Loucy (cell line): ENCODE data around the gene TNFRSF8.

Experiments used
- H2AFZ ChIP-seq: fragments of 200-600 bp; sonication (generic); 2 replicates; pipeline ENCODE4 v1.6.0; 2016; ENCODE audit warnings: antibody characterized with exemption, mild to moderate bottlenecking, low read length, moderate library complexity
- H3F3A ChIP-seq: fragments of 200-600 bp; 2 replicates; pipeline ENCODE4 v1.6.0; 2016; ENCODE audit warnings: antibody characterized with exemption, low read depth, mild to moderate bottlenecking
- H3K27me3 ChIP-seq: fragments of 200-600 bp; sonication (generic); 2 replicates; pipeline ENCODE4 v1.6.1; 2014; ENCODE audit warnings: low read length, mild to moderate bottlenecking; ENCODE audit not compliant: insufficient read depth, poor library complexity, severe bottlenecking
- H3K36me3 ChIP-seq: fragments of 200-600 bp; sonication (generic); 2 replicates; pipeline ENCODE4 v1.6.1; 2016; ENCODE audit warnings: low read length; ENCODE audit not compliant: insufficient read depth
- H3K4me1 ChIP-seq: fragments of 200-600 bp; sonication (generic); 2 replicates; pipeline ENCODE4 v1.5.1; 2014; ENCODE audit warnings: low read length, mild to moderate bottlenecking; ENCODE audit not compliant: insufficient read depth, poor library complexity, severe bottlenecking
- H3K4me2 ChIP-seq: fragments of 200-600 bp; sonication (generic); 2 replicates; pipeline ENCODE4 v1.6.0; 2014; ENCODE audit warnings: antibody characterized with exemption, low read length, low read depth, mild to moderate bottlenecking; ENCODE audit not compliant: poor library complexity, severe bottlenecking
- H3K4me3 ChIP-seq: fragments of 200-600 bp; sonication (generic); 2 replicates; pipeline ENCODE4 v1.5.1; 2014; ENCODE audit warnings: low read length, mild to moderate bottlenecking, mixed read lengths; ENCODE audit not compliant: poor library complexity, severe bottlenecking
- H3K79me2 ChIP-seq: fragments of 200-600 bp; sonication (generic); 2 replicates; pipeline ENCODE4 v1.6.1; 2014; ENCODE audit warnings: low read length; ENCODE audit not compliant: insufficient read depth
- H3K9ac ChIP-seq: fragments of 200-600 bp; sonication (generic); 2 replicates; pipeline ENCODE4 v1.6.0; 2014; ENCODE audit warnings: mild to moderate bottlenecking, low read depth, low read length, moderate library complexity; ENCODE audit not compliant: poor library complexity, severe bottlenecking
- H3K9me2 ChIP-seq: fragments of 200-600 bp; sonication (generic); replicated peaks from 2 replicates; pipeline ENCODE4 v1.6.1; 2016; ENCODE audit warnings: low read depth, low read length, mixed read lengths
- H3K9me3 ChIP-seq: fragments of 200-600 bp; sonication (generic); 2 replicates; pipeline ENCODE4 v1.6.1; 2014; ENCODE audit warnings: mild to moderate bottlenecking, antibody characterized with exemption, low read length, low read depth; ENCODE audit not compliant: insufficient read depth
- H4K20me1 ChIP-seq: fragments of 200-600 bp; sonication (generic); 2 replicates; pipeline ENCODE4 v1.6.0; 2014; ENCODE audit warnings: antibody characterized with exemption, low read length, mild to moderate bottlenecking; ENCODE audit not compliant: insufficient read depth, poor library complexity, severe bottlenecking
- CTCF ChIP-seq: fragments of 200-600 bp; sonication (generic); conservative IDR thresholded peaks from 2 replicates; pipeline ENCODE4 v1.5.1; 2014; ENCODE audit warnings: mild to moderate bottlenecking, antibody characterized with exemption, low read length
- EZH2phosphoT487 ChIP-seq: fragments of 200-600 bp; IDR thresholded peaks from 2 replicates; pipeline ENCODE4 v1.6.1; 2018; ENCODE audit warnings: antibody characterized with exemption, mild to moderate bottlenecking, moderate library complexity, borderline replicate concordance

TNFRSF8 gene

GRCh38 chr1:12153181-12153785, 90.2 kb downstream of the TNFRSF8 start:
- Histone ChIP-seq H3F3A (peaks cover 6% of the 10 kb centered on the region; the same call in 1 of the 2 replicates), H3K4me1 (peaks cover 72% of the 10 kb centered on the region), H2AFZ (peak overlapping the region; percentile 49), H3K27me3 (no peaks in the 10 kb centered on the region), H3K9ac (peak overlapping the region; percentile 37), H3K36me3 (no peaks in the 10 kb centered on the region), H3K79me2 (no peaks in the 10 kb centered on the region), H3K4me2 (peak overlapping the region; percentile 61), H3K9me3 (no peaks in the 10 kb centered on the region), H3K9me2 (no peaks in the 10 kb centered on the region), H4K20me1 (no peaks in the 10 kb centered on the region), H3K4me3 (peak overlapping the region; percentile 16)
- no peak for TF ChIP-seq CTCF
- TF ChIP-seq EZH2phosphoT487 = no peak

- no peaks in the 10 kb centered on the region for H3K36me3 ChIP-seq
- H3K9ac ChIP-seq = no peak overlapping the region
- H2AFZ ChIP-seq = 0 out of 2 replicates have a peak overlapping the region, but pooled peaks have one; percentile 4
- H3K79me2 ChIP-seq = no peaks in the 10 kb centered on the region
- H3K4me2 ChIP-seq = no peak overlapping the region
- H3K9me3 ChIP-seq = no peaks in the 10 kb centered on the region
- TF ChIP-seq CTCF (no peak), EZH2phosphoT487 (no peak)
- H3K4me1 ChIP-seq = peaks cover 61% of the 10 kb centered on the region
- peaks cover 6% of the 10 kb centered on the region; the same call in 1 of the 2 replicates for H3F3A ChIP-seq
- H4K20me1 ChIP-seq = no peaks in the 10 kb centered on the region
- H3K9me2 ChIP-seq = no peaks in the 10 kb centered on the region
- no peaks in the 10 kb centered on the region for H3K27me3 ChIP-seq
- no peak overlapping the region for H3K4me3 ChIP-seq
Measured at GRCh38 chr1:12155328-12155727, 92.2 kb downstream of the TNFRSF8 start.

GRCh38 chr1:12157366-12158231, 94.5 kb downstream of the TNFRSF8 start:
- Histone ChIP-seq H3K4me1 (peaks cover 60% of the 10 kb centered on the region), H3K79me2 (no peaks in the 10 kb centered on the region), H3K4me2 (peak overlapping the region; percentile 36), H3K9me2 (no peaks in the 10 kb centered on the region), H2AFZ (no peak overlapping the region), H3K4me3 (no peak overlapping the region), H3F3A (no peaks in the 10 kb centered on the region), H4K20me1 (no peaks in the 10 kb centered on the region), H3K9ac (peak overlapping the region; percentile 26), H3K9me3 (no peaks in the 10 kb centered on the region), H3K27me3 (no peaks in the 10 kb centered on the region), H3K36me3 (no peaks in the 10 kb centered on the region)
- TF ChIP-seq EZH2phosphoT487 (no peak), CTCF (no peak)
